Thymus (tissue), 11 donors: ENCODE results near the gene ANAPC1. TPM values are rescaled to one million over a fixed set of nuclear protein-coding genes. Genes with fewer than 3 reads are reported as not detected.
A peak's percentile ranks its signal among the peaks of the same experiment; 100 is the strongest.
"Not testable (repeated sequence)": the region's sequence is repeated elsewhere in the genome, so short reads cannot be mapped to it uniquely, and the experiment has no call there.

Source experiments
- DNase-seq, 9 donors: peaks; one replicate each; pipeline ENCODE4 v3.0.0-alpha.2; 2013; ENCODE audit warnings: low spot score in 9 of 9, low read depth in 6 of 9, missing footprints in 1 of 9
- H3K27ac ChIP-seq, 2 donors: one replicate each; pipeline ENCODE4 v1.5.1; 2013; ENCODE audit warnings: control low read depth in 1 of 2, low read depth in 1 of 2, low read length in 1 of 2, mild to moderate bottlenecking in 1 of 2, moderate library complexity in 1 of 2
- H3K27me3 ChIP-seq, 2 donors: one replicate each; pipeline ENCODE4 v1.5.1; 2013; ENCODE audit warnings: low read length in 1 of 2; ENCODE audit not compliant: control insufficient read depth in 2 of 2, insufficient read depth in 1 of 2
- H3K36me3 ChIP-seq, 2 donors: one replicate each; pipeline ENCODE4 v1.5.1; 2013; ENCODE audit warnings: low read length in 1 of 2, mild to moderate bottlenecking in 1 of 2, moderate library complexity in 1 of 2; ENCODE audit not compliant: control insufficient read depth in 2 of 2, insufficient read depth in 2 of 2
- H3K4me1 ChIP-seq, 2 donors: one replicate each; pipeline ENCODE4 v1.5.1; 2013; ENCODE audit warnings: low read length in 2 of 2; ENCODE audit not compliant: control insufficient read depth in 2 of 2, insufficient read depth in 2 of 2
- H3K4me3 ChIP-seq, 2 donors: one replicate each; pipeline ENCODE4 v1.5.1; 2013; ENCODE audit warnings: low read length in 2 of 2, control low read depth in 1 of 2, mild to moderate bottlenecking in 1 of 2
- H3K9me3 ChIP-seq, 2 donors: one replicate each; pipeline ENCODE4 v1.5.1; 2013; ENCODE audit warnings: low read length in 1 of 2, mild to moderate bottlenecking in 1 of 2; ENCODE audit not compliant: control insufficient read depth in 2 of 2, insufficient read depth in 1 of 2
- WGBS: extraction: QIAGEN DNeasy Blood & Tissue Kit; methylation state at CpG from one replicate; pipeline ENCODE4 v1.1.7; 2013; 5-methylcytosine and 5-hydroxymethylcytosine counted together
- polyA plus RNA-seq: library from polyadenylated mRNA; stranded (reverse); fragments of 200-250 nt; gene quantifications from one replicate; pipeline ENCODE4 v1.2.3, GENCODE V29; 2013
- total RNA-seq: library from RNA; stranded (reverse); fragments of 120-200 nt; gene quantifications from one replicate; pipeline ENCODE4 v1.2.4, GENCODE V29; 2013
- donor health status: healthy.

The ANAPC1 gene
- total and polyA plus RNA-seq, 2 donors: 9.7 to 34.1 TPM

DNA sequence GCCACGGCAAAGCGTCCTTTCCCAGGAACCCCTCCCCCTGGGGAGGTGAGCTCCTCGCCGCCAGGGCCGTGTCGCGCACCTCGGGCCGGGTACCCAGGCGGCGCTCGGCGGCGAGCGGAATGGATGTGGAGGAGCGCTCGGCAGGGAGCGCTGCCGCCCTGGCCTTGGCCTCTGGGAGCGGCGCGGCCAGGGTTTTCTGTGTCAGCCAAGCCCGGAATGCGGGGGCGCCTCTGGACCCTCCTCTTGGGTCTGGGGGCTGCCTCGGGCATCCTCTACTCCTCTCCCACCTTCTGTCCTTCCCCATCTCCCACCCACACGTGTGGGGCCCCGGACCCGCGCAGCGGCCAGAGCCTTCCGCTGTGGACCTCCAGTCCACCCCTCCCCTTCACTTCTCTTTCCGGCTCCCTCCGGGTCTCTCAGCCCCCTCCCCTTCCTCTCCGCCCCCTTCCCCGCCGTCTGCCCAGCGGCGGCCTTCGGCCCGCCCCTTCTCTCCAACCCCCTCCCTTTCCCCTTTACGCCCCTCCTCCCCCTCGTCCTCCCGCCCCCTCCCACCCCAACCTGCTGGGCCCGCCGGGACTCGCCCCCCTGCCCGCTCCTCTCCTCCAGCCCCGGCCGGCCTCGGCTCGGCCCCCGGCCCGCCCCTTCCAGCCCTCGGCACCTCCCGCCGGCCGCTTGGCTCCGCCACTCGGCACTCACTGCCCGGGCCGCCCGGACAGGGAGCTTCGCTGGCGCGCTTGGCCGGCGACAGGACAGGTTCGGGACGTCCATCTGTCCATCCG, 14.1 kb upstream of the ANAPC1 start, which contains the start of gene MERTK:
Gene MERTK (plus strand): TSS at position 684 of the 779 bp plus-strand sequence. CDS start 129 bp downstream, outside the sequence.
- H3K9me3 ChIP-seq: peaks cover 0 to 8% of the 10 kb centered on the region in 2 donors
- peak within 1 kb of the TSS; percentile 54 to 57 for H3K4me3 ChIP-seq
- peaks cover 33 to 43% of the 10 kb centered on the region in 2 donors for H3K27me3 ChIP-seq
- peaks cover 6 to 14% of the 10 kb centered on the region in 2 donors for H3K4me1 ChIP-seq
- peak within 1 kb of the TSS; percentile 52 to 56 for H3K27ac ChIP-seq
- WGBS: under 1% methylated on average over 70 of the region's 71 CpGs
- DNase-seq: peak in 3 of 9 donors; percentile 35 to 63 (median 52)
- H3K36me3 ChIP-seq: no peaks in the 10 kb centered on the region

DNA sequence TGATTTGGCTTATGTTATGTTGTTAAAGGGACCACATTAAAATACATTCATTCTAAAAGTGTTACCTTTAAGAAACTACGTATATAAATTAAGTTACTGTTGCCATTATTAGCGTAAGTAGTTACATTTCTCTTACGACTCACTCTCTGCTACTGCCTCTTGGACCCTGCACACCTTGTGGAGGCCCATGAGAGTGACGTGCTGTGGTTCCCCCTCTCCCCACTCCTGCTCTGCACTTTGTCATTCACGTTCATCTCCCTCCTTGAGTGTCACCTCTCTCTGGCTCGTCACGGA, 13.6 kb upstream of the ANAPC1 start:
- 2% methylated on average over 7 of the region's 7 CpGs for WGBS
- H3K36me3 ChIP-seq: no peaks in the 10 kb centered on the region
- H3K4me1 ChIP-seq: peaks cover 6 to 14% of the 10 kb centered on the region in 2 donors
- no peak overlapping the region for H3K27ac ChIP-seq
- H3K9me3 ChIP-seq: peaks cover 0 to 8% of the 10 kb centered on the region in 2 donors
- peak overlapping the region; percentile 54 to 57 for H3K4me3 ChIP-seq
- no peak for DNase-seq
- H3K27me3 ChIP-seq: peaks cover 33 to 43% of the 10 kb centered on the region in 2 donors

DNA sequence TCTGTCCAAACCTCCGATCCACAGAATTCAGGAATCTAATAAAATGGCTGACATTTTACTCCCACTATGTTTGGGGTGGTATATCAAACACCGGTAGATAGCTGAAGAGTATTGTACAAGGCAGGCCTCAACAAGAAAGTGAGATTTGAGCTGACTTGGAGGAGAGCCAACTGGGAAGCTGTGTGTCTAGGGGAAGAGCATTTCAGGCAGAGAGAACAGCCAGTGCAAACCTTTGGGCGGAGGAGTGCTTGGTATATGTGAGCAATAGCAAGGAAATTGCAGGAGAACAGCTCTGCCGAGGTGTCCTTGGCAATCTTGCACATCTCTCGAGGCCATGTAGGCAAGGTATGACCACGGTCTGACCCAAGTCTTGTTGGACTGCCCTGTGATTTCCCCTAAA, 12.6 kb upstream of the ANAPC1 start:
- no peak overlapping the region for H3K27ac ChIP-seq
- no peaks in the 10 kb centered on the region for H3K36me3 ChIP-seq
- H3K27me3 ChIP-seq: peaks cover 33 to 41% of the 10 kb centered on the region in 2 donors
- WGBS: 96% methylated on average over 6 of the region's 6 CpGs
- no peak for DNase-seq
- H3K9me3 ChIP-seq: peaks cover 0 to 8% of the 10 kb centered on the region in 2 donors
- H3K4me1 ChIP-seq: peaks cover 6 to 14% of the 10 kb centered on the region in 2 donors
- no peak overlapping the region for H3K4me3 ChIP-seq

DNA sequence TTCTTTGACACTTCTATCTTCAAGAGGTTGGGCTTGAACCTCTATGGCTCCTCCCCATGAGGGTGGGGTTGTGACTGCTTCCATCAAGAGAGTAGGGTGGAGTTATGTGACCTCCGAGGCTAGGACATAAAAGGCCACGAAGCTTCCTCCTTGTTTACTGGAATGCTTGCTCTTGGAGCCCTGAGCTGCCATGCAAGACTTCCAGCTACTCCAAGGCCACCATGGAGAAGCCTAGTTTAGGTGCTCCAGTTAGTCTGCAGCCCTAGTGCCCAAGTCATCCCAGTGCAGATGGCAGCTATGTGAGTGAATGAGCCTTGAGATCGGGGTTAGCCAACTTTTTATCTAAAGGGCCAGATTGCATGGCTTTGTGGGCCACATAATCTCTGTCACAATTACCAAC, 12.0 kb upstream of the ANAPC1 start:
- no peak for DNase-seq
- H3K4me1 ChIP-seq: peaks cover 6 to 14% of the 10 kb centered on the region in 2 donors
- 83% methylated on average over 3 of the region's 3 CpGs for WGBS

DNA sequence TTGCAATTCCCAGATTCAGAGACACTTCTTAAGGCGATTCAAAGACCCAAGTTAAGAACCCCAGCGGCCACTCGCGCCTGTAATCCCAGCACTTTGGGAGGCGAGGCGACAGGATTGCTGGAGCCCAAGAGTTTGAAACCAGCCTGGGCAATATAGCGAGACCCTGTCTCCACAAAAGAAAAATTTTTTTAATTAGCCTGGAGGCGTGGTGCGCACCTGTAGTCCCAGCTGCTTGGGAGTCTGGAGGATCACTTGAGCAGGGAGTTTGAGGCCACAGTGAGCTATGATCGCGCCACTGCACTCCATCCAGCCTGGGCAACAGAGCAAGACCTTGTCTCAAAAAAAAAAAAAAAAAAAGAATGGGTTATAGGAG, 585 bp upstream of the ANAPC1 start:
- Histone ChIP-seq H3K27me3 (no peaks in the 10 kb centered on the region), H3K36me3 (no peaks in the 10 kb centered on the region), H3K4me3 (peak overlapping the region; percentile 78 to 88), H3K27ac (peak overlapping the region; percentile 86 to 87), H3K9me3 (no peaks in the 10 kb centered on the region), H3K4me1 (peaks cover 0 to 11% of the 10 kb centered on the region in 2 donors)
- 25% methylated on average over 11 of the region's 11 CpGs for WGBS
- DNase-seq: no peak

More for the DNA sequence above, 12.0 kb upstream of the ANAPC1 start:
- Histone ChIP-seq H3K36me3 (no peaks in the 10 kb centered on the region), H3K4me3 (no peak overlapping the region), H3K27me3 (peaks cover 33 to 40% of the 10 kb centered on the region in 2 donors), H3K9me3 (peaks cover 0 to 8% of the 10 kb centered on the region in 2 donors), H3K27ac (no peak overlapping the region)

DNA sequence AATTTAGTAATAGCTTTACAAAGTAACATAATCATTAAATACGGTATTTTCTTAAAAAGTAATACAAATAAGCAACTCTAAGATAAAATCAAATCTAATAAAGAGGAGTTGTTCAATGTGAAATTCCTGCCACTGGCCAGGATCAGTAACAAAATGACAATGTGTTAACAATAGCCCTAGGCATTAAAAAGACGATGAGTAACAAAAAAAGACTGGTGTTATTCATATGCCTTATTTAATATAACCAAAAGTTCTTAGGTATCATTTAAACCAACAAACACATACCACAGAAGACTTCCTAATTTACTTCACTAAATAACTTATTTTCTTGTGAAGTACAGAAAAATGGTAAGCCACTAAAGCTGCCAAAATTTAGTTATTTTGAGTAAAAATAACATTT, 11.2 kb downstream of the ANAPC1 start:
- 96% methylated on average over 2 of the region's 2 CpGs for WGBS

DNA sequence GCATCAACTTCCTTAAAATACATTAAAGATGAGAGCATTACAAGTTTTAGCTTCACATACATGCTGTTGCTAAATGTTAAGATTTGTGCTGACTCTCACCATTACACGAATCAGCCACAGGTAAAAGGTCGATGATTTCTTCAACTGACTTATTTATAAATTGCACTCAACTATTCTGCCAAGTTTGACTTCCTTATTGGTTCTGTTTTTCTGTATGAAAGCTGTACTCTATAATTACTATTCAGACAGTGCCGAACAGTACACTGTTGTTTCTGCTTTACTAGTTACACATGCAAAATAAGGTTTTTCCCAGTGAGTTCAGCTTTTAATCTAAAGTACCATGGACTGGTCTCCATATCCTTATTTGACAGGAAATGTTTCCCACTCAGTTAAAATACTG, 18.9 kb downstream of the ANAPC1 start:
- H3K4me3 ChIP-seq, DNase-seq, H3K27ac ChIP-seq, H3K27me3 ChIP-seq, H3K4me1 ChIP-seq, H3K36me3 ChIP-seq, H3K9me3 ChIP-seq: not testable (repeated sequence)
- 82% methylated on average over 2 of the region's 3 CpGs for WGBS

More for the DNA sequence above, 11.2 kb downstream of the ANAPC1 start:
- not testable (repeated sequence) for DNase-seq, H3K27me3 ChIP-seq, H3K9me3 ChIP-seq, H3K4me1 ChIP-seq, H3K27ac ChIP-seq, H3K4me3 ChIP-seq
- peaks cover 0 to 12% of the 10 kb centered on the region in 2 donors for H3K36me3 ChIP-seq

DNA sequence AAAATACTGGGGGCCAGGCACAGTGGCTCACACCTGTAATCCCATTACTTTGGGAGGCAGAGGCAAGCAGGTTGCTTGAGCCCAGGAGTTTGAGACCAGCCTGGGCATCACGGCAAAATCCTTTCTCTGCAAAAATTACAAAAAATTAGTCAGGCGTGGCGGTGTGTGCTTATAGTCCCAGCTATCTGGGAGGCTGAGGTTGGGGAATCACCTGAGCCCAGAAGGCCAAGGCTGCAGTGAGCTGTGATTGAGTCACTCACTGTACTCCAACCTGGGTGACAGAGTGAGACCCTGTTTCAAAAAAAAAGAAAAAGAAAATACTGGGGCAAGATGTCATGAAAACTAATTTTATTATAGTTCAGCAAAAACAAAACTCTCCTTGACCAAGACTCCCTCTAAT, 24.0 kb downstream of the ANAPC1 start:
- H3K4me3 ChIP-seq, H3K27ac ChIP-seq, H3K27me3 ChIP-seq, H3K36me3 ChIP-seq, H3K9me3 ChIP-seq, DNase-seq, H3K4me1 ChIP-seq: not testable (repeated sequence)
- 69% methylated on average over 3 of the region's 3 CpGs for WGBS

DNA sequence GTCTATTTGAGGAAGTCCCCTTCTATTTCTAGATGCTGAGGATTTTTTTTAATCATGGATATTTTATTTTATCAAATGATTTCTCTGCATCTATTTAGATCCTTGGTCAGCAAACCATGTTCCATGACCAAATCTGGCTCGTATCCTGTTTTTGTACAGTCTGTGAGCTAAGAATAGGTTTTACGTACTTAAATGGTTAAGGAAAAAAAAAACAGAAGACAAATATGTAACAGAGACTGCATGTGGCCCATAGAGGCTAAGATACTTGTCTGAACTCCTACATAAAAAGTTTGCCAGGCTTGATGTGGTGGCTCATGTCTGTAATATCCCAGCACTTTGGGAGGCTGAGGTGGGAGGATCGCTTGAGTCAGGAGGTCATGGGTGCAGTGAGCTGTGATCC, 31.4 kb downstream of the ANAPC1 start:
- H3K4me1 ChIP-seq, H3K4me3 ChIP-seq, H3K36me3 ChIP-seq, DNase-seq, H3K9me3 ChIP-seq, H3K27me3 ChIP-seq, H3K27ac ChIP-seq: not testable (repeated sequence)
- 97% methylated on average over 3 of the region's 3 CpGs for WGBS
